ENCODE measurements around the gene TMEM208. TPM values are rescaled to one million over a fixed set of nuclear protein-coding genes. Genes with fewer than 3 reads are reported as not detected.

The TMEM208 gene
- total and polyA plus RNA-seq, 2 of the 13 experiments (the other 11 are each of a cell fraction or from before 2014, with no cell fraction given), result 58.8 to 72.9 TPM

- no peak; the same call in 1 of the 3 replicates for ATAC-seq
- POLR2A ChIA-PET, result interaction anchor here (0.6 to 3.2 kb wide), 22 partner anchors 9 to 335 kb away, joined by 3 to 71 read pairs (median 4); partner anchors contain the start of genes ATP6V0D1, ELMO3, FHOD1 and NOL3
- in situ Hi-C loops (cut with HindIII; ENCODE audit: extremely low pct_ligation_motif_present, low pct_unique_long_range_greater_than_20kb), result no loop called here
- DNase-seq (ENCODE audit: low spot score), result no peak
- Histone ChIP-seq H3K36me3 (replicated peaks in 1 of 2; ENCODE audit: control insufficient read depth in 1 of 2, insufficient read depth in 2 of 2, low read length in 2 of 2) (peaks cover 23 to 33% of the 10 kb centered on the region in 2 experiments), H3K27me3 (ENCODE audit: control insufficient read depth in 1 of 2, insufficient read depth in 2 of 2, low read length in 2 of 2) (peaks cover 0 to 4% of the 10 kb centered on the region in 2 experiments; a peak in 1 of 5 replicates), H3K4me1 (ENCODE audit: insufficient read depth, low read length) (peaks cover 34% of the 10 kb centered on the region), H3K4me2 (ENCODE audit: low read depth, low read length) (peak overlapping the region; percentile 93), H3K9ac (ENCODE audit: insufficient read depth, low read depth, low read length) (peak overlapping the region; percentile 98), H3K9me3 (ENCODE audit: low read length) (no peaks in the 10 kb centered on the region), H2AFZ (ENCODE audit: low read length) (no peak overlapping the region), H3K4me3 (replicated peaks in 1 of 3; ENCODE audit: insufficient read depth in 1 of 3, low read depth in 2 of 3, low read length in 3 of 3) (peak overlapping the region; percentile 97 to 100 (median 98)), H3K27ac (ENCODE audit: extremely low read length, insufficient read depth, low read length) (no peak overlapping the region), H3K79me2 (ENCODE audit: insufficient read depth, low read length) (peaks cover 17% of the 10 kb centered on the region), H4K20me1 (ENCODE audit: insufficient read depth, low read length) (no peaks in the 10 kb centered on the region; the same call in 1 of the 2 replicates)
- BruUV-seq (replicated peaks), result no TSS peak
- CTCF ChIA-PET (ENCODE audit: low intra/inter-chr PET ratio, low total read pairs), result no interaction called here
- no peak for FAIRE-seq
- WGBS (ENCODE audit: low lambda C conversion rate), result 9% methylated on average over 12 of the region's 12 CpGs
- intact Hi-C loops (cut with micrococcal nuclease; ENCODE audit: unreplicated experiment), result loop anchor here (5.0 kb wide), 1 partner anchor 39 kb away; no protein-coding TSS in a partner anchor
- TF ChIP-seq AKAP8 (CRISPR knock-in tag; IDR thresholded peaks at IDR 0.05), result no peak
- TF ChIP-seq ZNF850 (CRISPR knock-in tag; conservative IDR thresholded peaks at IDR 0.05), result no peak
- no peak for TF ChIP-seq ZNF709 (CRISPR knock-in tag; IDR thresholded peaks at IDR 0.05)
- TF ChIP-seq ZNF766 (CRISPR knock-in tag; IDR thresholded peaks at IDR 0.05; ENCODE audit: borderline replicate concordance), result no peak
- no peak for TF ChIP-seq SMARCE1 (IDR thresholded peaks at IDR 0.05; ENCODE audit: borderline replicate concordance)
- no peak for TF ChIP-seq ZNF782 (CRISPR knock-in tag; IDR thresholded peaks at IDR 0.05; ENCODE audit: borderline replicate concordance)
- no peak for TF ChIP-seq DDIT3 (CRISPR knock-in tag; IDR thresholded peaks at IDR 0.05)
- TF ChIP-seq HES4 (CRISPR knock-in tag; IDR thresholded peaks at IDR 0.05; ENCODE audit: borderline replicate concordance), result peak; percentile 69; the same call in 1 of the 2 replicates
- no peak for TF ChIP-seq ZNF335 (CRISPR knock-in tag; IDR thresholded peaks at IDR 0.05)
- no peak for TF ChIP-seq ZNF792 (CRISPR knock-in tag; IDR thresholded peaks at IDR 0.05)
- no peak for TF ChIP-seq THAP11 (CRISPR knock-in tag; IDR thresholded peaks at IDR 0.05)
- no peak for TF ChIP-seq MXI1 (IDR thresholded peaks at IDR 0.05; ENCODE audit: borderline replicate concordance, low read depth, low read length)
- 0 out of 2 replicates have a peak, but pooled peaks have one; percentile 13 for TF ChIP-seq ZNF3 (CRISPR knock-in tag; IDR thresholded peaks at IDR 0.05)
- no peak for TF ChIP-seq ELF1 (CRISPR knock-in tag; IDR thresholded peaks at IDR 0.05)
- no peak for TF ChIP-seq ZBTB1 (CRISPR knock-in tag; IDR thresholded peaks at IDR 0.05; ENCODE audit: borderline replicate concordance)
- no peak for TF ChIP-seq ATF4 (CRISPR knock-in tag; IDR thresholded peaks at IDR 0.05)
- TF ChIP-seq KAT7 (CRISPR knock-in tag; IDR thresholded peaks at IDR 0.05; ENCODE audit: borderline replicate concordance), result no peak
- no peak for TF ChIP-seq ARNTL (CRISPR knock-in tag; IDR thresholded peaks at IDR 0.05)
- TF ChIP-seq SKIL (CRISPR knock-in tag; IDR thresholded peaks at IDR 0.05; ENCODE audit: borderline replicate concordance), result no peak
- no peak for TF ChIP-seq SATB2 (CRISPR knock-in tag; IDR thresholded peaks at IDR 0.05)
- no peak for TF ChIP-seq KDM6A (CRISPR knock-in tag; IDR thresholded peaks at IDR 0.05; ENCODE audit: low read depth)
- no peak for TF ChIP-seq ZNF800 (CRISPR knock-in tag; IDR thresholded peaks at IDR 0.05)
Observed at GRCh38 chr16:67226295-67226803, 581 bp upstream of the TMEM208 start.

Data from HepG2 (cell line).